Central memory CD8-positive, alpha-beta T cell (primary cell): ENCODE results near the gene NRF1.

Source experiments
- ATAC-seq: fragments of 150-1000 bp; cut with Tn5 transposase; replicated peaks from 2 replicates; pipeline ENCODE4 v1.10.0; 2022; ENCODE audit warnings: mild to moderate bottlenecking, moderate FRiP score, moderate number of reproducible peaks; ENCODE audit not compliant: poor library complexity, severe bottlenecking; ENCODE audit errors: extremely low read depth
- DNase-seq, 2 donors: peaks; one replicate each; pipeline ENCODE4 v3.0.0; 2021; ENCODE audit warnings: low spot score in 2 of 2
- H3K27ac Mint-ChIP-seq: one replicate; pipeline ENCODE4 v1.8.0; 2022; ENCODE audit warnings: low read depth, mild to moderate bottlenecking, moderate library complexity, mixed read lengths
- H3K27me3 Mint-ChIP-seq: one replicate; pipeline ENCODE4 v1.8.0; 2022; ENCODE audit warnings: mixed read lengths
- H3K36me3 Mint-ChIP-seq: one replicate; pipeline ENCODE4 v1.8.0; 2022; ENCODE audit warnings: mild to moderate bottlenecking, moderate library complexity, mixed read lengths; ENCODE audit not compliant: insufficient read depth
- H3K4me1 Mint-ChIP-seq: one replicate; pipeline ENCODE4 v1.8.0; 2022; ENCODE audit warnings: mixed read lengths
- H3K4me3 Mint-ChIP-seq: one replicate; pipeline ENCODE4 v1.8.0; 2022; ENCODE audit warnings: mild to moderate bottlenecking, moderate library complexity, mixed read lengths
- H3K9me3 Mint-ChIP-seq: one replicate; pipeline ENCODE4 v1.8.0; 2022; ENCODE audit warnings: mixed read lengths

The NRF1 gene

DNA sequence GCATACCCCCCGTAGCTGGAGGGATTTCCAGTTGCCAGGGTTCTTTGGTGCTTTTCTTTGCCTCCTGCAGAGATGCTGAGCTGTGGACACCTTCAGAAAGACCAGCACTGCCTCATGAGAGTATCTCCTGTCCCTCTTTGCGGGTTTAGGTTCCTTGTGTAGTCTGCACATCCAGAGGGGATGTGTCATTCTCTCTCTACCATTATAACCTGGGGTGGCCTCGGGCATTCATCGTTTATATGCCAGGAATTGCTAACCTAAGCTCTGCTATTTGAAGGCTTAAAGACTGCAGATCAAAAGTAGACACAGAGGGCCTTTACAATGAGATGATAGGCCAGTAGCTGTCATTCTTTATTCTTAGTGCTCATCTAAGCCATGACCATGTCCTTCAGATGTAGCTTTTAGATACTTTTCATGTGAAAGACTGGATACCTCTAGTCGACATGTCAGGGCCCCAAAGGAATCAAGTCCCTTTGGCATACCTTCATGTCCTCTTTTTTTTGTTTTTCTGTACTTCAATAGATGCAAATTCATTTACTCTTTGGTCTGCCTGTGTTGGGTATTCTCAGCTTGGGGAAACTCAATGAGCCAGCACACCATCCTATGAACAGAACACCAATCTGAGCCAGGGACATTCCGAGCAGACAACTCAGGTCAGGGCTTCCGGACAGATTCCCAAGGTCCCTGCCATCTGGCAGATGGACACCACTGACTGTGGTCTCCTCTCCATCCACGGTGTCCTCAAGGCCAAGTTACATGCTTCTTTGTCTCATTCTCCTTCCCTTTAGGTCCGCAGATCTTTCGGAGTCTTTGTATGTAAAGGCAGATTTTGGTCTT lies 129.3 kb downstream of the NRF1 start:
- no peaks in the 10 kb centered on the region for H3K27me3 Mint-ChIP-seq
- no peaks in the 10 kb centered on the region for H3K9me3 Mint-ChIP-seq
- no peaks in the 10 kb centered on the region for H3K4me1 Mint-ChIP-seq
- H3K36me3 Mint-ChIP-seq, result peaks cover 32% of the 10 kb centered on the region
- H3K4me3 Mint-ChIP-seq, result no peak overlapping the region
- no peak for ATAC-seq
- DNase-seq, result no peak
- no peak overlapping the region for H3K27ac Mint-ChIP-seq

DNA sequence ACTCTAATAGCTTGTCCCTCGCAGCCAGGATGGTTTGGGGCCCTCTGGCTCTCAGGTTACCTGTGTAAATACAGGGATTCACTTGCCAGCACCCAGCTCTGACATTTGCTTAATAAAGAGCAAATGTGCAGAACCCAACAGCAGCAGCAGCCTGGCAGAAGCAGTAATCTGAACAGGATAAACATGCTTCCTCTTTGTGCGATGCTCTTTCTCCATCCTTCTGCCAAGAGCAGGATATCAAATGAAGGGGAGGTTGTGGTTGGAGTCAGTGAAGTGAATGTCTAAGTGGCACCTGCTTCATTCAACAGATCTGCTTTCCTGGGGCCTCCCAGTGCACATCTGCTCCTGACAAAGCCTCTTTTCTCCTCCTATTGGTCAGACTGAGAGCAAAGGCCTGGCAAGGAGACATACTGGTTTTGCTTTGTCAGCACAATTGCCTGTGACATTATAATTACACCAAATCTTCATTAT lies 130.3 kb downstream of the NRF1 start:
- Mint-ChIP-seq H3K36me3 (peaks cover 36% of the 10 kb centered on the region), H3K27me3 (no peaks in the 10 kb centered on the region), H3K4me3 (no peak overlapping the region), H3K9me3 (no peaks in the 10 kb centered on the region), H3K4me1 (no peaks in the 10 kb centered on the region), H3K27ac (no peak overlapping the region)
- DNase-seq (no peak), ATAC-seq (no peak)

DNA sequence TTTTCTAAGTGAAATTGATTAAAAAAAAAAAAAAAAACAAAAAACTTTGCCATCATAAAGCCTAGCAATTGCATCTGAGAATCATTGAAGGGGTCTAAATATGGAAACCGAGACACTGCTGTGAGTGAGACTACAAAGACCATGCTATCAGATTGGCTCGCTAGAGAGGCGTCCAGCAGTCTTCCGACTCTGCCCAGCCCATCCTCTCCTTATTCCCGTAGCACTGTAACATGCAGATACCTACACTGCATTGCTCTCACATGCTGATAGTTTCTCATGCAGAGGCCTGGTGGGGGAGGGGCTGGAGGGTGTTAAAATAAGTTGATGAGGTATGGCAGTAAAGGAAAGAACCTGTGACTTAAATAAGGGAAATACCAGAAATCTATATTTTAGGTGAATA lies 130.7 kb downstream of the NRF1 start:
- H3K4me1 Mint-ChIP-seq, result no peaks in the 10 kb centered on the region
- no peaks in the 10 kb centered on the region for H3K9me3 Mint-ChIP-seq
- H3K27ac Mint-ChIP-seq, result no peak overlapping the region
- no peak overlapping the region for H3K4me3 Mint-ChIP-seq
- peaks cover 35% of the 10 kb centered on the region for H3K36me3 Mint-ChIP-seq
- H3K27me3 Mint-ChIP-seq, result no peaks in the 10 kb centered on the region
- DNase-seq (no peak), ATAC-seq (no peak)

DNA sequence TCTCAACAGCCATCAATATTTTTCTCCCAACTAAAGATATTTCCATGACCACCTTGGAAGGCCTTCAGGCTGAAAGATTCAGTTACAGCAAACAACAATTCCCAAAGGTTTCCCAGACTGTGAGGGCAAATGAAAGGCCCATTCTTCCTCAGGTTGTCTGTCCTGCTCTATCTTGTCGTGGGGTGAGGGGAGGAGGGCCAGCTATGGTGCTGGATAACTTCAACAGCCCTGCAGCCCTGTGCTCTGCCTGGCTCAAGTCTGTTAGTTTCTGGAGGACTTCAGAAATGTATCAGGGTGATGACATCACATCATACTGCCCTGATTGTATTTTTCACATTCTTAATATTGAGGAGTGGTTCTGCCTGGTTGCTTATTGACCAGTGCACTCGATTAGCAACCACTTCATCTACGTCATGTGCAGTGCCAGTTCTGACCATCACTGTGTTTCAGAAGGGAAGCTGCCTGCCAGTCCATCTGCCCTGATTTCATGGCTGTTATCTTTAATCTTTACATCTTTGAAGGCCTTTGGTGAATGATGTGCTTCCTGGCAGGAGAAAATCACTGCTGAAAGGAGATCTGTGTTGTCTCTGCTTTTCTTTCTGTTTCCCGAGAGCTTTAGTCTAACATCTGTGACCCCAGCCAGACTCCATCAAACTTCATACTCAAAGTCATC lies 135.5 kb downstream of the NRF1 start:
- peaks cover 31% of the 10 kb centered on the region for H3K36me3 Mint-ChIP-seq
- no peak for ATAC-seq
- peaks cover 5% of the 10 kb centered on the region for H3K4me1 Mint-ChIP-seq
- no peak overlapping the region for H3K4me3 Mint-ChIP-seq
- no peaks in the 10 kb centered on the region for H3K9me3 Mint-ChIP-seq
- no peaks in the 10 kb centered on the region for H3K27me3 Mint-ChIP-seq
- H3K27ac Mint-ChIP-seq, result no peak overlapping the region
- DNase-seq, result no peak

- no peaks in the 10 kb centered on the region for H3K9me3 Mint-ChIP-seq
- H3K4me3 Mint-ChIP-seq, result no peak overlapping the region
- DNase-seq (no peak), ATAC-seq (no peak)
- H3K27me3 Mint-ChIP-seq, result no peaks in the 10 kb centered on the region
- H3K27ac Mint-ChIP-seq, result no peak overlapping the region
- H3K36me3 Mint-ChIP-seq, result peaks cover 26% of the 10 kb centered on the region
- peaks cover 5% of the 10 kb centered on the region for H3K4me1 Mint-ChIP-seq
Measured at GRCh38 chr7:129748356-129749109, 137.0 kb downstream of the NRF1 start.

DNA sequence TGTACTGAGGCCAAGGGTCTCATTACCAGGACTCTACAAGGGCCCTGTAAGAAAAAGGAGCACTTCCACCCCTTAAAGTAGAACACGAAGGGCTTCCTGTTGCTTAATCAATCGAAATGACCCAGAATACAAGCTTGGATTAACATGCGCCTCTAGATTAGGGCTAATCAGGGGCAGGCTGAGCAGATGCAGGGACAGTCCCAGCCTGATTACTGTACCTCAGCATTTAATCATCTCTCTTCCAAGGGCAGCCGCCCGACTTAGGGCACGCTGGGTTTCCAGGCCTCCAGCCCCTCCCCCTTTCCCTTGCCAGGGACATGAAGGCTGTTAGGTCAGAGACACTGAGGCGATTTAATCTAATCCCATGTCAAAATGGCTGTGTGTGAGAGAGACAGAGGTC lies 138.6 kb downstream of the NRF1 start:
- Mint-ChIP-seq H3K27me3 (no peaks in the 10 kb centered on the region), H3K4me3 (no peak overlapping the region), H3K9me3 (no peaks in the 10 kb centered on the region), H3K36me3 (peaks cover 25% of the 10 kb centered on the region), H3K27ac (no peak overlapping the region), H3K4me1 (peaks cover 5% of the 10 kb centered on the region)
- ATAC-seq (no peak), DNase-seq (no peak)

DNA sequence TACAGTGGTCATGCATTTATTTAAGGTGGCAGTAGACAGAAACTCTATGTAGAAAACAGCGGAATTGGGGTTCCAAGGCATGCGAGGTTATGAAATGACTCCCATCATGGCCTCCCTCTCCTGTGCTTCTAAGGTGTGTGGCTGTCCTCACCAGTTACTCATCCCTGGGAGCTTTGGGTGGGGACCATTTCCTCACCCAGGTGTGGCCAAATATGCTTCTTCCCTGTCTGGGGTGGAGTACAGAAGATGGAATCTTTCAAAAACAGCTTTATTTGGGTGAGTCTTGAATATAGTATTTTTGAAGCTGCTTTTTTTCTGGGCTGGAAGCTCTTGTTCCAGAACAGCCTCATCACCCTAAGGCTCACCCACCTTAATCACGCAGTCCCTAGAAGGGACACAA lies 139.0 kb downstream of the NRF1 start:
- Mint-ChIP-seq H3K27ac (peak overlapping the region; percentile 75), H3K9me3 (no peaks in the 10 kb centered on the region), H3K36me3 (peaks cover 26% of the 10 kb centered on the region), H3K27me3 (no peaks in the 10 kb centered on the region), H3K4me3 (no peak overlapping the region), H3K4me1 (peaks cover 5% of the 10 kb centered on the region)
- ATAC-seq, result no peak
- no peak for DNase-seq

- no peaks in the 10 kb centered on the region for H3K27me3 Mint-ChIP-seq
- ATAC-seq (no peak), DNase-seq (no peak)
- H3K27ac Mint-ChIP-seq, result peak overlapping the region; percentile 75
- no peaks in the 10 kb centered on the region for H3K9me3 Mint-ChIP-seq
- H3K36me3 Mint-ChIP-seq, result peaks cover 28% of the 10 kb centered on the region
- H3K4me3 Mint-ChIP-seq, result no peak overlapping the region
- peaks cover 5% of the 10 kb centered on the region for H3K4me1 Mint-ChIP-seq
Measured at GRCh38 chr7:129751916-129752315, 140.4 kb downstream of the NRF1 start.

DNA sequence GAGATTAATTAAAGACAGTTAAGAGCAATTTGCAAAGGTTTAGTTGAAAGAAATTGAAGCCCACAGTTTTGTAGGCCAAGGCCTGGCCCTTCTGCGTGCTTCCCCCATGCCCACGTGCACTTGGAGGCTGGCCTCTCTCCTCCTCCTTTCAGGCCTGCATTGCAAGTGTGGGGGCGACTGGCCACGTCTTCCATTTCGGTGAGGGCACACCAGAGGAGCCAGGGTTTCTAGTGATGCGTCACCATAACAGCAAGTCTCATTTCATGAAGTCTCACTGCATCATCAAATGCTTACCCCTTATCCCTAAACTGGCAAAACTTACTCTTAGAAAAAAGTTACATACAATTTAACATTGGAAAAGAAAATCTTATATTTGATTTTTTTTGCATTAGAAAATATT lies 141.2 kb downstream of the NRF1 start:
- ATAC-seq (no peak), DNase-seq (no peak)
- H3K27ac Mint-ChIP-seq, result no peak overlapping the region
- H3K36me3 Mint-ChIP-seq, result peaks cover 25% of the 10 kb centered on the region
- H3K4me1 Mint-ChIP-seq, result peaks cover 5% of the 10 kb centered on the region
- H3K27me3 Mint-ChIP-seq, result no peaks in the 10 kb centered on the region
- H3K4me3 Mint-ChIP-seq, result no peak overlapping the region
- H3K9me3 Mint-ChIP-seq, result no peaks in the 10 kb centered on the region

- ATAC-seq, result no peak
- Mint-ChIP-seq H3K4me3 (no peak overlapping the region), H3K27ac (no peak overlapping the region), H3K4me1 (peaks cover 5% of the 10 kb centered on the region), H3K27me3 (no peaks in the 10 kb centered on the region), H3K9me3 (no peaks in the 10 kb centered on the region), H3K36me3 (peaks cover 22% of the 10 kb centered on the region)
- no peak for DNase-seq
Measured at GRCh38 chr7:129754406-129754805, 142.9 kb downstream of the NRF1 start.

- Mint-ChIP-seq H3K4me3 (no peak overlapping the region), H3K36me3 (peaks cover 18% of the 10 kb centered on the region), H3K9me3 (no peaks in the 10 kb centered on the region), H3K4me1 (no peaks in the 10 kb centered on the region), H3K27ac (peak overlapping the region; percentile 52), H3K27me3 (no peaks in the 10 kb centered on the region)
- ATAC-seq (no peak), DNase-seq (no peak)
Measured at GRCh38 chr7:129757991-129758390, 146.5 kb downstream of the NRF1 start.

DNA sequence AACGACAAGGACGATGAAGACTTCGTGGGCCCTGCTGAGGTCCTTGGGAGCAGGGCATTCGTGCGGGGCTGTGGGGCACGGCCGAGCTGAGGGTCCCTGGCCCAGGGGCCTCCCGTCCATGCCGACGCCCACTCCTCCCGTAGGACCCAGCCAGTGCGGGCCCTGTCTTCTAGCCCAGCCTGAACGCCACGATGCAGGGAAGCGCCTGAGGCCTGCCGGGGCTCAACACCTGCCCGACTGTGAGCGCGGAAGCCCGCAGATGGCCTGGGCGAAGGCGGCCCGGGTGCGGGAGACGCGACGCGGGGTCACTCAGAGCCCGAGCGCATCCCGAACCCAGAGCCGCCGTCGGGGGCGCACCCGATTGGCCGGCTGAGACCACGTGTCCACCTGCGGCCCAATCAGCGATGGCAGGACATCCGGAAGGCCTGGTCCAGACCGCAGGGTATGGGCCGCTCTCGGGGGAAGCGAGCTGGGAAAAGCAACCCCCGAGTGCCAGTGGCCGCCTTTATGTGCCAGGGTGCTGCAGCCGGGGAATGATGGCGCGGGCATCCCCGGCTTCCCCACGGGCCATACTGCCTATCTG lies 151.0 kb downstream of the NRF1 start:
- H3K4me1 Mint-ChIP-seq, result peaks cover 6% of the 10 kb centered on the region
- DNase-seq, result no peak
- no peak for ATAC-seq
- no peaks in the 10 kb centered on the region for H3K27me3 Mint-ChIP-seq
- H3K4me3 Mint-ChIP-seq, result no peak overlapping the region
- H3K9me3 Mint-ChIP-seq, result no peaks in the 10 kb centered on the region
- no peak overlapping the region for H3K27ac Mint-ChIP-seq
- H3K36me3 Mint-ChIP-seq, result peaks cover 6% of the 10 kb centered on the region
